Adrenal gland (tissue), 12 donors: ENCODE results near the gene AARSD1. TPM values are rescaled to one million over a fixed set of nuclear protein-coding genes. Genes with fewer than 3 reads are reported as not detected.
"Not testable (repeated sequence)": the region's sequence is repeated elsewhere in the genome, so short reads cannot be mapped to it uniquely, and the experiment has no call there.

Experiments used
- DNase-seq, 7 donors: peaks; one replicate each; pipeline ENCODE4 v3.0.0-alpha.2; 2019 to 2020
- H3K27ac ChIP-seq, 5 donors: fragments of 200-600 bp; sonication (generic) in 4 of 5; 1 replicate in 3 of 5; 2 replicates in 2 of 5; pipeline versions ENCODE4 v1.5.1 to v1.8.0; 2016 to 2020; ENCODE audit warnings: mild to moderate bottlenecking in 1 of 5
- H3K27me3 ChIP-seq: fragments of 200-600 bp; 2 replicates; pipeline ENCODE4 v1.8.0; 2021
- H3K36me3 ChIP-seq, 2 donors: fragments of 200-600 bp; replicated peaks in 1 of 2; 1 replicate in 1 of 2; 2 replicates in 1 of 2; pipeline versions ENCODE4 v1.5.1 to v1.8.0; 2018 to 2022
- H3K4me1 ChIP-seq, 2 donors: fragments of 200-600 bp; replicated peaks in 1 of 2; 1 replicate in 1 of 2; 2 replicates in 1 of 2; pipeline versions ENCODE4 v1.5.1 to v1.8.0; 2018 to 2021
- H3K4me3 ChIP-seq, 4 donors: fragments of 200-600 bp; sonication (generic) in 3 of 4; one replicate each; pipeline ENCODE4 v1.5.1; 2016 to 2018
- H3K9me3 ChIP-seq, 3 donors: fragments of 200-600 bp; sonication (generic) in 1 of 3; replicated peaks in 1 of 3; 1 replicate in 2 of 3; 2 replicates in 1 of 3; pipeline versions ENCODE4 v1.5.1 to v1.8.0; 2016 to 2021
- POLR2A ChIP-seq, 2 donors: fragments of 450-650 bp; IDR thresholded peaks; one replicate each; pipeline ENCODE4 v1.6.1; 2017; ENCODE audit warnings: antibody characterized with exemption in 2 of 2, mild to moderate bottlenecking in 2 of 2, moderate library complexity in 1 of 2
- WGBS, 4 donors: extraction: QIAGEN DNeasy Blood & Tissue Kit in 2 of 4; methylation state at CpG; one replicate each; pipeline versions ENCODE4 v1.1.5 to v1.1.7; 2013 to 2017; 5-methylcytosine and 5-hydroxymethylcytosine counted together
- intact Hi-C, 2 donors: fragments of 100-400 bp; cut with DNase I; formaldehyde crosslinking; loops; one replicate each; pipeline versions ENCODE4 v1.14.1 to v1.15.0; 2022 to 2023
- polyA plus RNA-seq, 3 donors: library from polyadenylated mRNA; stranded (reverse); fragments of 200-250 nt in 2 of 3; fragments of 350-450 nt in 1 of 3; fragmentation: Illumina TruSeq in 1 of 3; extraction: RNeasy Lipid Tissue Mini Kit (QIAGEN cat#74804) in 1 of 3; gene quantifications; one replicate each; pipeline ENCODE4 v1.2.3, GENCODE V29; 2013 to 2014
- total RNA-seq, 9 donors: library from RNA; depleted of rRNA in 4 of 9; stranded (reverse); fragments of >200 nt in 4 of 9; fragments of 120-200 nt in 1 of 9; fragmentation: NEBNext Ultra II Directional in 1 of 9; extraction: Animal tissue kit (Norgen Biotek cat#: 25700) in 1 of 9; gene quantifications; one replicate each; pipeline versions ENCODE4 v1.1.0 to v1.2.4, GENCODE V29; 2013 to 2023
- TF ChIP-seq, protein P1 (sequence below), 6 experiments: fragments of 450-650 bp in 4 of 6; fragments of 200-600 bp in 2 of 6; sonication (generic) in 1 of 6; IDR thresholded peaks; 1 replicate in 5 of 6; 2 replicates in 1 of 6; pipeline versions ENCODE4 v1.5.1 to v1.8.0; 2016 to 2021; ENCODE audit warnings: antibody characterized with exemption in 6 of 6, mild to moderate bottlenecking in 2 of 6, moderate library complexity in 1 of 6
- donor health status: healthy with polysubstance abuse.
- donor health status: Bipolar disorder and iron deficiency.
- donor health status: DM: yes; HTN: yes; CAD: no.
- donor health status: DM: no; HTN: no; CAD: no.
- donor health status: DM: no; HTN: no; CAD: no.
- donor health status: DM: yes; HTN: yes; CAD: no.

AARSD1 gene
- total and polyA plus RNA-seq, 12 donors = 16.4 to 206 (median 35.4) TPM

GRCh38 chr17:42920106-42920900, 44.0 kb downstream of the AARSD1 start:
- WGBS, 4 donors = 71 to 83% (median 76%) methylated on average over 7 to 10 of the region's 10 CpGs
- H3K27ac ChIP-seq = no peak overlapping the region
- H3K4me1 ChIP-seq = no peaks in the 10 kb centered on the region

GRCh38 chr17:42919522-42920077, 44.7 kb downstream of the AARSD1 start:
- H3K9me3 ChIP-seq, H3K36me3 ChIP-seq, DNase-seq, H3K4me3 ChIP-seq, H3K27ac ChIP-seq, intact Hi-C loops, H3K27me3 ChIP-seq, H3K4me1 ChIP-seq: not testable (repeated sequence)
- WGBS, 4 donors = 82 to 89% (median 85%) methylated on average over 10 of the region's 10 CpGs

More at GRCh38 chr17:42920106-42920900, 44.0 kb downstream of the AARSD1 start:
- Histone ChIP-seq H3K9me3 (no peaks in the 10 kb centered on the region), H3K36me3 (no peaks in the 10 kb centered on the region), H3K27me3 (no peaks in the 10 kb centered on the region), H3K4me3 (no peak overlapping the region)
- intact Hi-C loops = no loop called here
- TF ChIP-seq, protein P1, sequence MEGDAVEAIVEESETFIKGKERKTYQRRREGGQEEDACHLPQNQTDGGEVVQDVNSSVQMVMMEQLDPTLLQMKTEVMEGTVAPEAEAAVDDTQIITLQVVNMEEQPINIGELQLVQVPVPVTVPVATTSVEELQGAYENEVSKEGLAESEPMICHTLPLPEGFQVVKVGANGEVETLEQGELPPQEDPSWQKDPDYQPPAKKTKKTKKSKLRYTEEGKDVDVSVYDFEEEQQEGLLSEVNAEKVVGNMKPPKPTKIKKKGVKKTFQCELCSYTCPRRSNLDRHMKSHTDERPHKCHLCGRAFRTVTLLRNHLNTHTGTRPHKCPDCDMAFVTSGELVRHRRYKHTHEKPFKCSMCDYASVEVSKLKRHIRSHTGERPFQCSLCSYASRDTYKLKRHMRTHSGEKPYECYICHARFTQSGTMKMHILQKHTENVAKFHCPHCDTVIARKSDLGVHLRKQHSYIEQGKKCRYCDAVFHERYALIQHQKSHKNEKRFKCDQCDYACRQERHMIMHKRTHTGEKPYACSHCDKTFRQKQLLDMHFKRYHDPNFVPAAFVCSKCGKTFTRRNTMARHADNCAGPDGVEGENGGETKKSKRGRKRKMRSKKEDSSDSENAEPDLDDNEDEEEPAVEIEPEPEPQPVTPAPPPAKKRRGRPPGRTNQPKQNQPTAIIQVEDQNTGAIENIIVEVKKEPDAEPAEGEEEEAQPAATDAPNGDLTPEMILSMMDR (IDR thresholded peaks at IDR 0.05) = no peak
- no peak for TF ChIP-seq POLR2A (IDR thresholded peaks at IDR 0.05)
- DNase-seq = no peak

- WGBS, 4 donors = 67 to 77% (median 73%) methylated on average over 3 of the region's 3 CpGs
- Histone ChIP-seq H3K36me3 (no peaks in the 10 kb centered on the region), H3K4me1 (no peaks in the 10 kb centered on the region), H3K9me3 (no peaks in the 10 kb centered on the region), H3K4me3 (no peak overlapping the region), H3K27ac (no peak overlapping the region), H3K27me3 (no peaks in the 10 kb centered on the region)
- no peak for TF ChIP-seq POLR2A (IDR thresholded peaks at IDR 0.05)
- TF ChIP-seq, protein P1 (IDR thresholded peaks at IDR 0.05) = no peak
- intact Hi-C loops = no loop called here
- DNase-seq = no peak
These were observed 45.2 kb downstream of the AARSD1 start for GRCh38 chr17:42918902-42919521.

- no peaks in the 10 kb centered on the region for H3K27me3 ChIP-seq
- no peak overlapping the region for H3K4me3 ChIP-seq
- no peak overlapping the region for H3K27ac ChIP-seq
- intact Hi-C loops = no loop called here
- no peak for DNase-seq
- no peaks in the 10 kb centered on the region for H3K9me3 ChIP-seq
- 64 to 82% (median 72%) methylated on average over 8 of the region's 8 CpGs for WGBS, 4 donors
- no peaks in the 10 kb centered on the region for H3K36me3 ChIP-seq
- TF ChIP-seq, protein P1 (IDR thresholded peaks at IDR 0.05) = no peak
- TF ChIP-seq POLR2A (IDR thresholded peaks at IDR 0.05) = no peak
- H3K4me1 ChIP-seq = no peaks in the 10 kb centered on the region
These were observed 47.0 kb downstream of the AARSD1 start for GRCh38 chr17:42917236-42917603.

- H3K36me3 ChIP-seq, DNase-seq, H3K27ac ChIP-seq, intact Hi-C loops, H3K4me3 ChIP-seq, H3K27me3 ChIP-seq, H3K4me1 ChIP-seq, H3K9me3 ChIP-seq: not testable (repeated sequence)
- 74 to 85% (median 82%) methylated on average over 4 of the region's 4 CpGs for WGBS, 4 donors
These were observed 47.6 kb downstream of the AARSD1 start for GRCh38 chr17:42916388-42917235.

DNA sequence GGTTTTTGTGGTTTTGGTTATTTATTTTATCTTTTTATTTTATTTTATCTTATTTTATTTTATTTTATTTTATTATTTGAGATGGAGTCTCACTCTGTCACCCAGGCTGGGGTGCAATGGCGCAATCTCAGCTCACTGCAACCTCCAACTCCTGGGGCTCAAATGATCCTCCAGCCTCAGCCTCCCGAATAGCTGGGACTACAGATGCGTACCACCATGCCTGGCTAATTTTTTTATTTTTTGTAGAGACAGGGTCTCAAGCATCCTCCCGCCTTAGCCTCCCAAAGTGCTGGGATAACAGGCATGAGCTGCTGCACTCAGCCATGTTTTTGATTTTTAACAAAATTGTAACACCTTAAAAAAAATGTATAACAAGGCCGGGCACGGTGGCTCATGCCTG, 49.0 kb downstream of the AARSD1 start:
- DNase-seq, H3K4me3 ChIP-seq, H3K36me3 ChIP-seq, H3K27me3 ChIP-seq, intact Hi-C loops, H3K4me1 ChIP-seq, H3K27ac ChIP-seq, H3K9me3 ChIP-seq: not testable (repeated sequence)
- WGBS, 4 donors = 78 to 86% (median 85%) methylated on average over 6 of the region's 6 CpGs
